ENCODE results near the gene DMD. TPM values are rescaled to one million over a fixed set of nuclear protein-coding genes. Genes with fewer than 3 reads are reported as not detected.

The DMD gene
- total and polyA plus RNA-seq, 2 of the 13 experiments (the other 11 are each of a cell fraction or from before 2014, with no cell fraction given) = 17.6 to 25.9 TPM

GRCh38 chrX:31603411-31604120, 1607.8 kb downstream of the DMD start:
- H3K27ac ChIP-seq (ENCODE audit: extremely low read length, insufficient read depth, low read length) = no peak overlapping the region
- H3K4me3 ChIP-seq (replicated peaks in 1 of 3; ENCODE audit: insufficient read depth in 1 of 3, low read depth in 2 of 3, low read length in 3 of 3) = no peak overlapping the region
- DNase-seq (ENCODE audit: low spot score) (no peak), FAIRE-seq (no peak), ATAC-seq (no peak)
- WGBS (ENCODE audit: low lambda C conversion rate) = 14% methylated on average over 4 of the region's 5 CpGs
- H3K79me2 ChIP-seq (ENCODE audit: insufficient read depth, low read length) = no peaks in the 10 kb centered on the region
- H3K4me2 ChIP-seq (ENCODE audit: low read depth, low read length) = no peak overlapping the region
- no peak overlapping the region for H3K9ac ChIP-seq (ENCODE audit: insufficient read depth, low read depth, low read length)
- TF ChIP-seq ZNF30 (CRISPR knock-in tag; IDR thresholded peaks at IDR 0.05) = no peak
- no peak for TF ChIP-seq ZNF431 (CRISPR knock-in tag; IDR thresholded peaks at IDR 0.05; ENCODE audit: borderline replicate concordance, low read depth)
- TF ChIP-seq ZNF512B (CRISPR knock-in tag; IDR thresholded peaks at IDR 0.05; ENCODE audit: borderline replicate concordance) = no peak
- TF ChIP-seq SP140L (CRISPR knock-in tag; IDR thresholded peaks at IDR 0.05; ENCODE audit: borderline replicate concordance) = no peak
- TF ChIP-seq SMARCC2 (IDR thresholded peaks at IDR 0.05) = no peak
- TF ChIP-seq MED13 (CRISPR knock-in tag; IDR thresholded peaks at IDR 0.05) = no peak
- no peak for TF ChIP-seq TIGD3 (CRISPR knock-in tag; IDR thresholded peaks at IDR 0.05; ENCODE audit: borderline replicate concordance)
- TF ChIP-seq HMGA1 (CRISPR knock-in tag; conservative IDR thresholded peaks at IDR 0.05) = no peak
- TF ChIP-seq MYNN (CRISPR knock-in tag; IDR thresholded peaks at IDR 0.05; ENCODE audit: low read depth) = no peak
- TF ChIP-seq RAD21 (CRISPR knock-in tag; IDR thresholded peaks at IDR 0.05) = no peak
- TF ChIP-seq ZNF776 (CRISPR knock-in tag; IDR thresholded peaks at IDR 0.05) = no peak
- no peak for TF ChIP-seq NR3C1 (CRISPR knock-in tag; IDR thresholded peaks at IDR 0.05)
- no peak for TF ChIP-seq TOE1 (CRISPR knock-in tag; IDR thresholded peaks at IDR 0.05)
- TF ChIP-seq TSC22D2 (CRISPR knock-in tag; IDR thresholded peaks at IDR 0.05; ENCODE audit: borderline replicate concordance) = no peak
- TF ChIP-seq HNRNPUL1 (IDR thresholded peaks at IDR 0.05; ENCODE audit: low read depth, low read length) = no peak
- no peak for TF ChIP-seq FOXO1 (CRISPR knock-in tag; IDR thresholded peaks at IDR 0.05)
- no peak for TF ChIP-seq ZNF792 (CRISPR knock-in tag; IDR thresholded peaks at IDR 0.05)
- ChIA-PET POLR2A (no interaction called here), CTCF (ENCODE audit: low intra/inter-chr PET ratio, low total read pairs) (no interaction called here)
- intact Hi-C loops (cut with micrococcal nuclease; ENCODE audit: unreplicated experiment) = no loop called here
- no peaks in the 10 kb centered on the region for H3K4me1 ChIP-seq (ENCODE audit: insufficient read depth, low read length)
- in situ Hi-C loops (cut with HindIII; ENCODE audit: extremely low pct_ligation_motif_present, low pct_unique_long_range_greater_than_20kb) = no loop called here
- H4K20me1 ChIP-seq (ENCODE audit: insufficient read depth, low read length) = no peaks in the 10 kb centered on the region
- no peaks in the 10 kb centered on the region for H3K36me3 ChIP-seq (replicated peaks in 1 of 2; ENCODE audit: control insufficient read depth in 1 of 2, insufficient read depth in 2 of 2, low read length in 2 of 2)
- no peaks in the 10 kb centered on the region for H3K9me3 ChIP-seq (ENCODE audit: low read length)
- H3K27me3 ChIP-seq (ENCODE audit: control insufficient read depth in 1 of 2, insufficient read depth in 2 of 2, low read length in 2 of 2) = no peaks in the 10 kb centered on the region
- BruUV-seq (replicated peaks) = no TSS peak
- no peak overlapping the region for H2AFZ ChIP-seq (ENCODE audit: low read length)

Data from HepG2 (cell line).